ENCODE measurements around the gene TNFAIP6.

TNFAIP6 gene

GRCh38 chr2:151423760-151424159, 66.4 kb downstream of the TNFAIP6 start:
- DNase-seq: no peak

Measured in islet precursor cell (in vitro differentiated cells).